ENCODE results near the gene SLC7A9.

SLC7A9 gene

GRCh38 chr19:32896516-32897214, 27.1 kb upstream of the SLC7A9 start:
- DNase-seq (ENCODE audit: low spot score) = no peak
- no peak for TF ChIP-seq CTCF (IDR thresholded peaks at IDR 0.05; ENCODE audit: extremely low read depth, insufficient read depth, missing control alignments)
- in situ Hi-C loops (cut with MboI; ENCODE audit: low pct_unique_long_range_greater_than_20kb, low sequenced_read_pairs, unreplicated experiment) = no loop called here

DNA sequence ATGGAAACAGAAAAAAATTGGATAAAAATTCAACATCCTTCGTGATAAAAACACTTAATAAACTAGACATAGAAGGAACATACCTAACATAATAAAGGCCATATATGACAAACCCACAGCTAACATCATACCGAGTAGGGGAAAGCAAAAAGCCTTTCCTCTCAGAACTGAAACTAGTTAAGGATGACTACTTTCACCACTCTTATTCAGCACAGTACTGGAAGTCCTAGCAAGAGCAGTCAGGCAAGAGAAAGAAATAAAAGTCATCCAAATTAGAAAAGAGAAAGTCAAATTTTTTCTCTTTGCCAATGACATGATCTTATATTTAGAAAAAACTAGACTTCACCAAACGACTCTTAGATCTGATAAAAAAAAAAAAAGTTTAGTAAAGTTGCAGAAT, 25.8 kb upstream of the SLC7A9 start:
- no peak for DNase-seq (ENCODE audit: low spot score)
- in situ Hi-C loops (cut with MboI; ENCODE audit: low pct_unique_long_range_greater_than_20kb, low sequenced_read_pairs, unreplicated experiment) = no loop called here
- no peak for TF ChIP-seq CTCF (IDR thresholded peaks at IDR 0.05; ENCODE audit: extremely low read depth, insufficient read depth, missing control alignments)

DNA sequence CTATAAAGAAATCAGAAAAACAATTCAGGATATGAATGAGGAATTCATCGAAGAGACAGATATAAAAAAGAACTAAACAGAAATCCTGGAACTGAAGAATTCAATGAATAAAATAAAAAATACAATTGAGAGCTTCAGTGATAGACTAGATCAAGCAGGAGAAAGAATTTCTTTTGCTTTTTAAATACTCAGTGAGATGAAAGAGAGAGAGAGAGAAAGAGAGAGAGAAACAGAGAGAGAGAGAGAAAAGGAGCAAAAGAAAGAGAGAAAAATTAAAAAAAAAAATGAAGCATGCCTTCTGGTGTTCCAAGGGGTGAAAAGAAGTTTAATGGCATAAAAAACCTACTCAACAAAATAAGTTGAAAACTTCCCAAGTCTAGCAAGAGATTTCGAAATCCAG, 22.0 kb upstream of the SLC7A9 start:
- no peak for DNase-seq (ENCODE audit: low spot score)
- no peak for TF ChIP-seq CTCF (IDR thresholded peaks at IDR 0.05; ENCODE audit: extremely low read depth, insufficient read depth, missing control alignments)
- in situ Hi-C loops (cut with MboI; ENCODE audit: low pct_unique_long_range_greater_than_20kb, low sequenced_read_pairs, unreplicated experiment) = no loop called here

- no peak for DNase-seq (ENCODE audit: low spot score)
- in situ Hi-C loops (cut with MboI; ENCODE audit: low pct_unique_long_range_greater_than_20kb, low sequenced_read_pairs, unreplicated experiment) = no loop called here
- TF ChIP-seq CTCF (IDR thresholded peaks at IDR 0.05; ENCODE audit: extremely low read depth, insufficient read depth, missing control alignments) = no peak
Observed at GRCh38 chr19:32890841-32891240, 21.3 kb upstream of the SLC7A9 start.

- no peak for DNase-seq (ENCODE audit: low spot score)
- TF ChIP-seq CTCF (IDR thresholded peaks at IDR 0.05; ENCODE audit: extremely low read depth, insufficient read depth, missing control alignments) = no peak
- in situ Hi-C loops (cut with MboI; ENCODE audit: low pct_unique_long_range_greater_than_20kb, low sequenced_read_pairs, unreplicated experiment) = no loop called here
Observed at GRCh38 chr19:32890326-32890725, 20.8 kb upstream of the SLC7A9 start.

- TF ChIP-seq CTCF (IDR thresholded peaks at IDR 0.05; ENCODE audit: extremely low read depth, insufficient read depth, missing control alignments) = no peak
- in situ Hi-C loops (cut with MboI; ENCODE audit: low pct_unique_long_range_greater_than_20kb, low sequenced_read_pairs, unreplicated experiment) = no loop called here
- no peak for DNase-seq (ENCODE audit: low spot score)
Observed at GRCh38 chr19:32889137-32889934, 19.8 kb upstream of the SLC7A9 start.
